ENCODE measurements around the gene DCUN1D2. TPM values are rescaled to one million over a fixed set of nuclear protein-coding genes. Genes with fewer than 3 reads are reported as not detected.

DCUN1D2 gene
- total RNA-seq, 1 experiment from 2014 or later, result 11.6 TPM

DNA sequence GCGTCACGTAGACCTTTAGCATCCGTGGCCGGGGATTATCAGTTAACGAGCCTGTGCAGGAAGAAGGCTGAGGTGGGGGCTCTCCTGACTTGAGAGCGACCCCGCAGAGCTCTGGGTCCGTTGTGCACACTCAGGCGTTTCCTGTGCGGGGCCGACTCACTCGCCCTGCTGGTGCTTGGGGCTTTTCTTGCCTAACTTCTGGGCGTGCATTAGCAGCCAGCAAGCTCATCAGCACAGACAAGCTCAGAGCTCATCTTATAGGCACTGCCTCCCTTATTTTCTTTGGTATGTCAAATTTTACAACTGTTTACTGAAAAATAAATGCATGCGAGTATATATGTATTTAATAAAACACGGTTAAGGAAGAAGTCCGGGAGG is 60.9 kb downstream of the DCUN1D2 start:
- no peak overlapping the region for H3K27ac ChIP-seq (ENCODE audit: low read length)
- H3K36me3 ChIP-seq (ENCODE audit: low read depth, low read length), result no peaks in the 10 kb centered on the region
- ChIA-PET POLR2A (ENCODE audit: unreplicated experiment) (no interaction called here), CTCF (no interaction called here)
- H3K79me2 ChIP-seq (ENCODE audit: low read length), result no peaks in the 10 kb centered on the region
- H3K4me1 ChIP-seq (ENCODE audit: insufficient read depth, low read length), result no peaks in the 10 kb centered on the region
- BruUV-seq (replicated peaks), result no TSS peak
- no peaks in the 10 kb centered on the region for H3K9me3 ChIP-seq (ENCODE audit: low read length)
- H2AFZ ChIP-seq (ENCODE audit: low read length), result no peak overlapping the region
- H3F3A ChIP-seq (ENCODE audit: low read length, unreplicated experiment), result no peaks in the 10 kb centered on the region
- H3K9me2 ChIP-seq (replicated peaks; ENCODE audit: low read length), result no peaks in the 10 kb centered on the region
- no peak overlapping the region for H3K4me3 ChIP-seq (ENCODE audit: low read length)
- no peak for TF ChIP-seq EZH2 (IDR thresholded peaks at IDR 0.05; ENCODE audit: low read length, unreplicated experiment)
- TF ChIP-seq, protein P1, sequence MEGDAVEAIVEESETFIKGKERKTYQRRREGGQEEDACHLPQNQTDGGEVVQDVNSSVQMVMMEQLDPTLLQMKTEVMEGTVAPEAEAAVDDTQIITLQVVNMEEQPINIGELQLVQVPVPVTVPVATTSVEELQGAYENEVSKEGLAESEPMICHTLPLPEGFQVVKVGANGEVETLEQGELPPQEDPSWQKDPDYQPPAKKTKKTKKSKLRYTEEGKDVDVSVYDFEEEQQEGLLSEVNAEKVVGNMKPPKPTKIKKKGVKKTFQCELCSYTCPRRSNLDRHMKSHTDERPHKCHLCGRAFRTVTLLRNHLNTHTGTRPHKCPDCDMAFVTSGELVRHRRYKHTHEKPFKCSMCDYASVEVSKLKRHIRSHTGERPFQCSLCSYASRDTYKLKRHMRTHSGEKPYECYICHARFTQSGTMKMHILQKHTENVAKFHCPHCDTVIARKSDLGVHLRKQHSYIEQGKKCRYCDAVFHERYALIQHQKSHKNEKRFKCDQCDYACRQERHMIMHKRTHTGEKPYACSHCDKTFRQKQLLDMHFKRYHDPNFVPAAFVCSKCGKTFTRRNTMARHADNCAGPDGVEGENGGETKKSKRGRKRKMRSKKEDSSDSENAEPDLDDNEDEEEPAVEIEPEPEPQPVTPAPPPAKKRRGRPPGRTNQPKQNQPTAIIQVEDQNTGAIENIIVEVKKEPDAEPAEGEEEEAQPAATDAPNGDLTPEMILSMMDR (conservative IDR thresholded peaks at IDR 0.05; ENCODE audit: low read depth, low read length), result no peak
- TF ChIP-seq EZH2phosphoT487 (IDR thresholded peaks at IDR 0.05; ENCODE audit: borderline replicate concordance, low read length), result no peak
- intact Hi-C loops (cut with micrococcal nuclease), result no loop called here
- no peaks in the 10 kb centered on the region for H3K27me3 ChIP-seq (ENCODE audit: low read length)
- H3K9ac ChIP-seq (ENCODE audit: low read length), result no peak overlapping the region
- H4K20me1 ChIP-seq (ENCODE audit: low read length), result no peaks in the 10 kb centered on the region
- no peak overlapping the region for H3K4me2 ChIP-seq (ENCODE audit: low read length)
- no peak for DNase-seq
- no peak for ATAC-seq

DNA sequence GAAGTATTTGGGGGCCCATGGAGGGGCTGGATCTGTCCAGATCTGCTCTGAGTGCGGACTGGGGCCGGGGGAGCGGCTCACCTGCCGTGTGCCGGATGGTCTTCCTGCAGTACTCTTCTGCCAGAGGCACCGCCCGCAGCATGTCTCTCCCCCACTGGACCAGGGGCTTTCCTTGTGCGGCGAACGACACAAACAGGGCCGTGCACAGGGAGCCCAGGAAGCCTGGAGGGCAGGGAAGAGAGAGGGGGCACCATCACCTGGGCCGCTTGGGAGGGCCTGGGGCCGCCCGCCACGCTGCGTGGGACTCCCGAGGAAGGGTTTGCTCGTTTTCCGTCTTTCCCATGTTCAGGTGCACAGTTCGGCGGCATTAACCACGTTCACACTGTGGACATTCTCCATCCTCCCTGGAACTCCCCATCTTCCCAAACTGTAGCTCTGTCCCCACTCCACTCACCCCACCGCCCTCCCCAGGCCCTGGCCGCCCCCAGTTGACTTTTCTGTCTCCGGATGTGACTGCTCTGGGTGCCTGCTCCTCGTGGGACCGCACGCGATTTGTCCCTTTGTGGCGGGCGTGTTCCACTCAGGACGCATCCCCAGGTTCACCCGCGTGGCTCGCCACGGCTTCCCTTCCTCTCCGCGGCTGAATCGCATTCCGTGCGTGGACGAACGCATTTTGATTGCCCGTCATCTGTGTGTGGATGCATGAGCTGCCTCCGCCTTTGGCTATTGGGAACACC is 61.5 kb downstream of the DCUN1D2 start:
- Histone ChIP-seq H3K4me2 (ENCODE audit: low read length) (no peak overlapping the region), H3K27ac (ENCODE audit: low read length) (no peak overlapping the region), H3K4me3 (ENCODE audit: low read length) (no peak overlapping the region), H3K36me3 (ENCODE audit: low read depth, low read length) (no peaks in the 10 kb centered on the region), H3K9me3 (ENCODE audit: low read length) (no peaks in the 10 kb centered on the region), H3K4me1 (ENCODE audit: insufficient read depth, low read length) (no peaks in the 10 kb centered on the region), H3F3A (ENCODE audit: low read length, unreplicated experiment) (no peaks in the 10 kb centered on the region), H3K27me3 (ENCODE audit: low read length) (no peaks in the 10 kb centered on the region), H3K9me2 (replicated peaks; ENCODE audit: low read length) (no peaks in the 10 kb centered on the region), H3K9ac (ENCODE audit: low read length) (no peak overlapping the region), H2AFZ (ENCODE audit: low read length) (no peak overlapping the region), H4K20me1 (ENCODE audit: low read length) (no peaks in the 10 kb centered on the region), H3K79me2 (ENCODE audit: low read length) (no peaks in the 10 kb centered on the region)
- ChIA-PET CTCF (no interaction called here), POLR2A (ENCODE audit: unreplicated experiment) (no interaction called here)
- ATAC-seq (no peak), DNase-seq (no peak)
- TF ChIP-seq, protein P1 (conservative IDR thresholded peaks at IDR 0.05; ENCODE audit: low read depth, low read length), result no peak
- intact Hi-C loops (cut with micrococcal nuclease), result no loop called here
- no TSS peak for BruUV-seq (replicated peaks)

DNA sequence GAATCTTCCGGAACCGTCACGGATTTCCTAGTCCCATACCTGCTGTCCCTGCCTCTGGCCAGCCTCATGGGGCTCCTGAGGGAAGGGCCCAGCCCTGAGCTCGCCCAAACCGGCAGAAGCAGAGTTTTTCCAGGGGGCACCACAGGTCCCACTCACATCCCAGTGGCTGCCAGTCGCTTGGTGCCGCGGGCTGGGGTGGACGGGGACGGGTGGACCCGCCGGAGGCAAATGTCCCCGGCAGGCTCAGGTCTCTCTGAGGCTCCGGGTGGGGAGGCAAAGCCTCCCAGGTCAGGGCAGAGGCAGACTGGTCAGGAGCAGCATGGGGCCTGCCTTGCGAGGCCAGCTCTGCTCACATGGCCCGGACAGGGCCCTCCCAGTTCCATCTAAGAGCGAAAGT is 62.0 kb downstream of the DCUN1D2 start:
- ATAC-seq, result no peak
- TF ChIP-seq, protein P1 (conservative IDR thresholded peaks at IDR 0.05; ENCODE audit: low read depth, low read length), result no peak
- no peak for TF ChIP-seq EZH2phosphoT487 (IDR thresholded peaks at IDR 0.05; ENCODE audit: borderline replicate concordance, low read length)
- TF ChIP-seq EZH2 (IDR thresholded peaks at IDR 0.05; ENCODE audit: low read length, unreplicated experiment), result no peak
- no peak overlapping the region for H3K27ac ChIP-seq (ENCODE audit: low read length)
- CTCF ChIA-PET, result no interaction called here
- H3K4me2 ChIP-seq (ENCODE audit: low read length), result no peak overlapping the region
- no peak for DNase-seq
- H3F3A ChIP-seq (ENCODE audit: low read length, unreplicated experiment), result no peaks in the 10 kb centered on the region
- no peaks in the 10 kb centered on the region for H3K27me3 ChIP-seq (ENCODE audit: low read length)
- no peaks in the 10 kb centered on the region for H3K36me3 ChIP-seq (ENCODE audit: low read depth, low read length)
- no peak overlapping the region for H2AFZ ChIP-seq (ENCODE audit: low read length)
- H4K20me1 ChIP-seq (ENCODE audit: low read length), result no peaks in the 10 kb centered on the region
- BruUV-seq (replicated peaks), result no TSS peak
- no peaks in the 10 kb centered on the region for H3K4me1 ChIP-seq (ENCODE audit: insufficient read depth, low read length)
- H3K9me3 ChIP-seq (ENCODE audit: low read length), result no peaks in the 10 kb centered on the region
- H3K4me3 ChIP-seq (ENCODE audit: low read length), result no peak overlapping the region
- H3K79me2 ChIP-seq (ENCODE audit: low read length), result no peaks in the 10 kb centered on the region
- no peak overlapping the region for H3K9ac ChIP-seq (ENCODE audit: low read length)
- POLR2A ChIA-PET (ENCODE audit: unreplicated experiment), result no interaction called here
- intact Hi-C loops (cut with micrococcal nuclease), result no loop called here
- H3K9me2 ChIP-seq (replicated peaks; ENCODE audit: low read length), result no peaks in the 10 kb centered on the region

Data from PC-3 (cell line).